Gastroesophageal sphincter (tissue), 3 donors: ENCODE data around the gene FLOT1.

Experiments used
- EP300 ChIP-seq: sonication (generic); formaldehyde crosslinking; IDR thresholded peaks from one replicate; pipeline ENCODE4 v1.6.1; 2017; ENCODE audit warnings: antibody characterized with exemption, mild to moderate bottlenecking
- POLR2A ChIP-seq, 2 donors: fragments of 450-650 bp; IDR thresholded peaks; one replicate each; pipeline ENCODE4 v1.6.1; 2017; ENCODE audit warnings: antibody characterized with exemption in 2 of 2, mild to moderate bottlenecking in 2 of 2, moderate library complexity in 1 of 2
- POLR2AphosphoS5 ChIP-seq: sonication (generic); formaldehyde crosslinking; IDR thresholded peaks from one replicate; pipeline ENCODE4 v1.6.1; 2017; ENCODE audit warnings: antibody characterized with exemption
- TF ChIP-seq, protein P1 (sequence below), 4 experiments: fragments of 200-600 bp in 2 of 4; fragments of 450-650 bp in 2 of 4; sonication (generic) in 1 of 4; IDR thresholded peaks; one replicate each; pipeline ENCODE4 v1.5.1; 2017 to 2019; ENCODE audit warnings: antibody characterized with exemption in 4 of 4, mild to moderate bottlenecking in 2 of 4, moderate library complexity in 2 of 4

DNA sequence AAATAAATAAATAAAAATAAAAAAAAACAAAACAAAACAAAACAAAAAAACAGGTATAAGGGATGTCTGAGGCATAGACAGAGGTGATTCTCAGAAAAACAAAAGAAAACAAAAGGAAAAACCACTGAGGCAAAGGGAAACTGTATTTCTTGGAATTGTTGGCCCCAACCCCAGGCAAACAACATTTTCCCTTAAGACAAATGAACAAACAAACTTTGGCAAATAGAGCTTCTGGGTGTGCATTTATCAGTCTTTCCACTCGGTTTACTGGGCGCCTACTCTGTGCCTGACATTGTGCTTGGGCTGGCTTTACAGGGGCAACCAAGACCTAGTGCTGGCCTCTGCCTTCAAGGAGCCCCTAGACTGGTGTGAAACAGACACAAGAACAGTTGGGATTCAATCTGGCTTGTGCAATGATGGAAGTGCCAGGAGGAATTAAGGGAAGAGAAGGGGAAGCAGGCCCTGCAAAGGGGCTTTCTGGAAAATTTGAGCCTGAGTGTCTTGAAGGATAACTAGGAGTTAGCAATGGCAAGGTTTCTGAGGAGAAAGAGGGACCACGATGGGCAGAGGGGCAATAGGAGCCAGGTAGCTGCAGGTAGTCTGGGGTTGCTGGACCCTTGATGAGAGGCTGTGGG, 35.6 kb upstream of the FLOT1 start:
- TF ChIP-seq POLR2AphosphoS5 (no peak), EP300 (no peak), POLR2A (IDR thresholded peaks at IDR 0.05) (no peak)
- TF ChIP-seq, protein P1, sequence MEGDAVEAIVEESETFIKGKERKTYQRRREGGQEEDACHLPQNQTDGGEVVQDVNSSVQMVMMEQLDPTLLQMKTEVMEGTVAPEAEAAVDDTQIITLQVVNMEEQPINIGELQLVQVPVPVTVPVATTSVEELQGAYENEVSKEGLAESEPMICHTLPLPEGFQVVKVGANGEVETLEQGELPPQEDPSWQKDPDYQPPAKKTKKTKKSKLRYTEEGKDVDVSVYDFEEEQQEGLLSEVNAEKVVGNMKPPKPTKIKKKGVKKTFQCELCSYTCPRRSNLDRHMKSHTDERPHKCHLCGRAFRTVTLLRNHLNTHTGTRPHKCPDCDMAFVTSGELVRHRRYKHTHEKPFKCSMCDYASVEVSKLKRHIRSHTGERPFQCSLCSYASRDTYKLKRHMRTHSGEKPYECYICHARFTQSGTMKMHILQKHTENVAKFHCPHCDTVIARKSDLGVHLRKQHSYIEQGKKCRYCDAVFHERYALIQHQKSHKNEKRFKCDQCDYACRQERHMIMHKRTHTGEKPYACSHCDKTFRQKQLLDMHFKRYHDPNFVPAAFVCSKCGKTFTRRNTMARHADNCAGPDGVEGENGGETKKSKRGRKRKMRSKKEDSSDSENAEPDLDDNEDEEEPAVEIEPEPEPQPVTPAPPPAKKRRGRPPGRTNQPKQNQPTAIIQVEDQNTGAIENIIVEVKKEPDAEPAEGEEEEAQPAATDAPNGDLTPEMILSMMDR (IDR thresholded peaks at IDR 0.05) = no peak
